GM21526 (cell line): ENCODE measurements around the gene STX16.

Experiments used
- ATAC-seq: cut with Tn5 transposase; IDR thresholded peaks from one replicate; pipeline ENCODE4 v1.9.1; 2021; ENCODE audit warnings: moderate library complexity; ENCODE audit not compliant: unreplicated experiment, low FRiP score

Gene STX16

DNA sequence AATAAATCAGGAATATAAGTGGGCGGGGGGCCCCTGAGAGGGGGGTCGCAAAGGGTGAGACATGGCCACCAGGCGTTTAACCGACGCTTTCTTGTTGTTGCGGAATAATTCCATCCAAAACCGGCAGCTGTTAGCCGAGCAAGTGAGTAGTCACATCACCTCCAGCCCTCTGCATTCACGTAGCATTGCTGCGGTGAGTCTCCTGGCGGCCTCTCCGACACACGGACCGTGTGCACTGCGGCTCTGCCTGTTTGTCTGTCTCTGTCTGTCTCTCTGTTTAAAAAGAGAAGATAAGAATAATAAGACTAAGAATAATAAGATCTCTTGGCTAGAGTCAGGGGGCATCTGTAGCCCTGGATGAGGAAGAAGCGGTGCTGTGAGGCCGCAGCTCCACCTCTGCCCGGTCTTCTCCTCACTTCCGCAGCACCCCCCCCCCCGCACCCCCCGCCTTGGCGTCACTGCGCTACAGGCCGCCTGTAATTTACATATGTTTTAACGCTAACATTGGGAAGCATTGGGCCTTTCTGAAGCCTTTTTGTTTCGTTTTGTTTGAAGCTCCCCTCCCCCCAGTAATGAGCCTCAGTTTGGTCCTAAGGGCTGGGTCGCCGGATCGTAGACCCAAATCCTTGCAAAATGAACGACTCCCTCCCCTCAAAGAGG, 993 bp downstream of the STX16 start:
- peak; percentile 49 for ATAC-seq

DNA sequence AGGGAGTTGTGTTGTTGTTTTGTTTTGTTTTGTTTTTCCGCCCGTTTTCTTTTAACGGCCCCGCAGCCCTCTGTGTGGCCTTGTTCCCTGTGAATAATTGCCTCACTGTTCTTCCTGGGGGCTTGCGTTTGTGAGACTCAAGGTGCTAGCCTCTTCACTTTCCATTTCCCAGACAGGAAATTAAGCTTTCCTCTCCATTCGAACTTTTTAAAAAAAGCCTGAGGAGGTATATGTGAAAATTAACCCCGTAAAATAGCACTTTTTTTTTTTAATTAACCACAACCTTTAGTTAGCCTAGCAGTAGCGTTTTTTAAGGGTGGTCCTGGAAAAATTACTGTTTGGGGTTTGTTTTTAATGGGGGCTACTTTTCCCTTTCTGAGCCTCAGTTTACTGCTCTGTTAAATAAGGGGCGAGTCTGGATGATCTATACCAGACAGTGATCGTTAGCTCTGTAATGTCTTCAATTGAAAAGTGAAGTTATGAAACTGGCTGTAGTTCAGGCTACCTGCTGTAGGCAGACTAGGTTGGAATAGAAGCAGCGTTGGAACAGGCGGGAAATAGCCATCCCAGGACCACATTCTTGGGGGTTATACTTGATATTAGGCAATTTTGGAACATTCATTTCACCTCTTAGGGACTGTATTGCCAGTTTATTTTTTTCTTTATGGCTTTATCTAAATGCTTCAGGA, 1.7 kb downstream of the STX16 start:
- peak; percentile 9 for ATAC-seq

DNA sequence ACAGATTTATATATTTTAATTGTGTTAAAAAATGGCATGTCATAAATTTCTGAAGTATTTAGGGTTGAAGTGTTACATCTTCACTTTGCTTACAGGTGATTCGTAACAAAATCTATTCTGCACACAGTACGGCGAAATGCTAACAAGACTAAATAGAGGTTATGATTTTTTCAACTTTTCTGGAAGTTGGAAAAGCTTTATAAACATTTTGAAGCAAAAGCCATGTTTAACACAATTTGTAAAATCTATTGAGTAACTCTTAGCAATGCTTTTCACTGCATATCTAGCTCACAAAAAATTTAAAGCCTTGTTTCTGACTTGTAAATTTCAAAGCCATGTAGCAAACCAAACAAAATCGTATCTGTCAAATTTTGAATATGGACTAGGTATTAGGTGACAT, 3.3 kb downstream of the STX16 start:
- no peak for ATAC-seq

DNA sequence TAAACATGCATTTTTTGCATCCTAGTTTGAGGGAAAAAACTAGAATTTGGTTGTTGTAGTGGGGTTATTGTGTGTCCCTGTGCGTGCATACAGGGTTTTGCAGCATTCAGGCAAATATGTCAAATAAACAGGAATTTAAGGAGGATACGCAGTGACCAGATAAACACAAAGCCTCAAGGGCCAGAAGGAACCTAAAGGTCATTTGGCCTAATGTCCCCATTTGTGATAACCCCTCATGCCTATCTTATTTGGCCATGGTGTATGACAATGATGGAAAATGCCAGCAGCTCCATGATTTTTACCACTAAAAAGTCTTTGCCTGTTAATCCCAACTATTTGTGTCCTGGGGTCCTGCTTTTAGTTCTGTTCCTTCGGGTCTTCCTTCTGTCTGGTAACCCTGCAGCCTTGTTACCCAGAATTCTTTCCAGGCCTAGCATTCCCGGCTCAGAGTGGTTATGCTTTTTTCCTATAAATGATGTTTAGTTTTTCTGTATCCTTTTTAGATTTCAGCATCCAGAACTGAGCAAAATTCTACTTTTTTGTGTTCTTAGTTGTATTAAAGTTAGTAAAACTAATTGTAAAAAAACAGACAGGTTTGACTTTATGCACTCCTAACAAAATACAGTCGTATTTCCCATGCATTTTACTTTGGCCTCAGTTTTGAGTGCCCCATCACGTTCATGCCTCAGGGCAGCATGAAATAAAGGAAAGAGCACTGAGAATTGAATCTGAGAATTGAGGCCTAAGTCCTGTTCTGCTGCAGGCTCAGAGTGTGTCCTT, 4.4 kb downstream of the STX16 start:
- ATAC-seq, result no peak

DNA sequence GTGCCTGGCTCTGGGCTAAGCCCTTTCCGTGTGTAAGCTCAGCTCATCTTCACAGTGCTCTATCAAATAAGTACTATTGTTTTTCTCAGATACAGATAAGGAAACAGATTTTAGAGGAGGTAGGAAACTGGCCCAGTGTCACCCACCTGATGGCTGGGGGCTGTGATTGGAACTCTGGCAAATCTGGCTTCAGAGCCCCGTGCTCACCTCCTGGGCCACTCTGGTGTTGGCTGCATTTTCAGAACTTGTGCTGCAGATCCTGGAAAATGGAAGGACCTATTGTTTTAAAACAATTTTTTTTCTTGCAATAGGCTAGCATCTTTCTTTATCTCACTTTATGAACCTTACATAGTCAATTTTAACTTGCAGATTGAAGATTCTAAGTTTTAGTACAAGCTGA, 5.7 kb downstream of the STX16 start:
- no peak for ATAC-seq

DNA sequence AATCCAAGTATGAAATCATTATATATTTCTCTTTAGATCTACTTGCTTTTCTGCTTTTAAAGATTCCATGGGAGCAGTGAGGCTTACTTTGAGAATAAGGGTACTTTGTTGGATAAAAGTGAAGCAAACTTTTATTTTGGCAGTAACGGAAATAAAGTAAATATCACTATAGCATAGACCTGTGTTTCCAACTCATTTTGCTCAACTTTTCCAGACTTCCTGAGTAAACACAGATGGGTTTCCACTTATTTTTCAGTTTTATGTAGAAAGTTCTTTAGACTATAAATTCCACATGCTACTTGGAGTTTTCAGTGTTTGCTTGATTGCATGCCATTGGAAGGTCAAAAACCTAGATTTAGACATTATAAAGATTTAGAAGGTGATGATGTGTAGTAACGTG, 6.2 kb downstream of the STX16 start:
- ATAC-seq, result no peak

DNA sequence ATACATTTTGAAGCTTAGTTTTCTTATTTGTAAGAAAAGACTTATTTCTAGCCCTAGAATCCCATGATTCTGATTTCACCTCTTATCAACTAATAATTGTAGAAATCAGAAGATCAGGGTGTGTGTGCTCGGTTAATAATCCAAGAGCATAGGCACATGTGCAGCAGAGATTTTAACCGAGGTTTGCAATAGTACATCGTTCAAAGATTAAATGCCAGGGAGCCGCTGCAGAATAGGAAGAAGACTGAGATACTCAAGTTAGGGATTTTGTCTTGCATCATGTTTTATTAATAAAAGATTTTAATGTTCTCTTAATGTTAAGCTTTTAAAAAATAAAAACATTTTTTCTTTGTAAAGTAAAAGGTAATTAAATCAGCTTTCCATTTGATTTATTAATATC, 6.9 kb downstream of the STX16 start:
- no peak for ATAC-seq

DNA sequence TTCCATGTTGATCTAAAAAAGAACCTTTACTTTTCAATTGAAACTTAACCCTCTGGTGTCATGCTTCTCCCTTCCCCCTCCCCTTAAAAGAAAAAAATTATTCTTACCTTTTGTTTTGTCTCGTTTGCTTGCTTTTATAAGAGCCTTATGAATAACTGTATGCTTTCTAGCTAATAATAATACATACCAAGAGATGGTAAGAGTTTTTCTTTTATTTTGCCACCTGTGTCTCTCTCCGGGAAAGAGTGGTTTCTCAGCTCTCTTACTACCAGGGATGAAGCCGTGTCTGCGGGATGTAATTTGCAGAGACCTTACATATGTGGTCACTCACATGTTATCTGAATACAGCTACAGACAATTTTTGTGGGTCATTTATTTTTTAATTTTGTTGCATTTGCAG, 7.7 kb downstream of the STX16 start:
- ATAC-seq, result no peak

DNA sequence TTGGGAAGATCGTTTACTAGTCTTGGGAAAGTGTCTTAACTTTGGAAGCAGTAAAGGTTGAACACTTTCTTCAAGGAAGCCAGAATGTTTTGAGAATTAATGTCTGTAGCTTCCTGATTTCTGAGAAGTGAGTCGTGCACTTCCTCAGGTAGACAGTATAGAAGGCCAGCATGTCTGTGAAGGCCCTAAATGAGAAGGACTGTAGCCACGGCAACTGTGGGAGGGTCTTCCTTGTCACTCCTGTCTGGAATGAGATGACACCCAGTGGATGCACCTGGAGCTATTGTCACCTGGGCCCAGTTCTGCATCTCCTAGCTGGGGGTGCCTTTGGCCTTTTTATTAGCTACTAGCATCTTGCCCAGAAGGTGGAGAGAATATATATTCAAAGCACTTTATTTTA, 8.8 kb downstream of the STX16 start:
- ATAC-seq, result no peak

DNA sequence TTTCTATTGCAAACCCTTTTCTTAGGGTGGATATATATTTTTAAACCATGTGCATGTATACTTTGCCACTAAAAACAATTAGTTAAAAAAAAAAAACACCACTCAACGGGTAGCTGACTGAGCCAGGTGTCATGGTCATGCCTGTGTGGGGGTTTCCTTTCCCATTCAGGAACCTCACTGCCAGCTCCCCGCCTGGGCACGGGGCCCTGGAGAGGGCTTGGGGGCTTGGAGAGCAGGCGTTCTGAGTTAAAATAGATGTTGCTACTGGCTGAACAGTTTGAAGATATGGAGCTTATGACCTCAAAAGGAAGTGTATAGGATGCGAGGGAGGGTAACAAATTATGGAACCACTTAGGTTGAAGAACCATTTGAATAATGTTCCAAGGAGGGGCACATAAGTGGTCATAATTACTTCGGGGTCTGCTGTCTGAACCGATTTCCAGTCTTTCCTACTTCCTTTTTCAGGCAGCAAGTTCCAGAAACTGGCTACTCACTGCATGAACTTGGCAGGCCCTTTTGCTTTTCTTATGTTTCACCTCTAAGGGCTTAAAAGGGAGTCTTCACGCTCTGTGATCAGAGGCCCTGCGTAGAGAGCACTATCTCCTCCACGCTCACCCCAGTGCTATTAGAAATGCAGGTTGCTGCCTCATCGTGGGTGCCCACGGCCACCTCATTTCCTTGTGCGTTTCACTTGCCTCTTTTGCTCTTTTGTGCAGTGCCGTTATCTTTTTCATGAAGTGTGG, 9.9 kb downstream of the STX16 start:
- no peak for ATAC-seq

DNA sequence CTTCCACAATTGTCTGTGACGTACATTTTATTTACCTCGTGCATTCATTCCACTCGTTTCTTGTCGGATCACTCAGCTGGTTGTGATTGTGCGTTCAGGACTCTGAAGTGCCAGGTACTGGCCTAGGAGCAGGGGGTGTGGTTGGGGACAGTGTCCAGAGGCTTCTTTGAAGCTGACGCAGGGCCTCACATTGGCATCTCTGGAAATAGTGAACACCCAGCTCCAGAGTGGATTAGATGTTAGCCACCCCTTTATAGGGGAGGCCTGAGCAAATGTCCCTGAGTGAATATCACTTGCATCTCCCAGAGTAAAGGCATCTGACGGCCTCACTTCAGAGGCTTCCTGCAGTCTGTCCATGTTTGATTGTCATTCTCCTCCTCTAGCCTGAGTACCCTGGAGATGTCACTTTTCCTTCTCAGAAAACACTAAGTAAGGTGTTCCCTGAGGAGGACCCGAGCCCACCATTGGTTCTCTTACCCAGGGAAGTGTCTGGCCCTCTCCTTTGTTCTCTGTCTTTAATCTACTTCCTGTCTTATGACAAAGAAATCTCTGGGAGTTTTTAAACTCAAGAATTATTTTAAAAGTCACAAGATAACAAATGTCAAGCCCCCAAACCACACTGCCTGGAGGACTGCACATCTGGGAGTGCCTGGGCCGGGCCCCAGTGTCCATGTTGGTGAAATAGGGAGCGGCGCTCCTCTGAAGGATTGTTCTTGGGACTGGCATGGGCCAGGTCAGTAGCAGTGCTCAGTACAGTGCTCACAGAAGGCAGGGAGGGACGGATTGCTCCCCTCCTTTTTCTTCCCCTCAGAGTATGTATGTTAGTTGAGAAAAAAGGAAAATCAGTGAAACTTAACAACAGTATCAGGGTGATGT, 10.8 kb downstream of the STX16 start:
- no peak for ATAC-seq

DNA sequence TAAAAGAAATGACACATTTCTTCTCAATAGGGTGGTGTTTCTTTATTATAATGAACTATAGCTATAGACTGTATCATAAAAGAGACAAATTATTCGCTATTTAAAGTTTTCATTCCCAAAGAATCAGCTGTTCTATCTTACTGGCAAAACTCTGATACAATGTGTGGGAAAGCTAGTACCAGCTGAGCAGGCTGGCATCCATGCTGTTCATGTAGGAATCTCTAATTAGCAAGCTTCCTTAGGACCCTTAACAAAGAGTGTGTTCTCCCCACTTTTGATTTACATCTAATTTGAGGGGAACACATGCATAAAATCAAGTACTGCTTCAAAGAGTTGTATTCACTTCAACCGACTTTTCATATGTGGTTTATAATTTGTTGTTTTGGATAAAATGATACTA, 13.2 kb downstream of the STX16 start:
- no peak for ATAC-seq

DNA sequence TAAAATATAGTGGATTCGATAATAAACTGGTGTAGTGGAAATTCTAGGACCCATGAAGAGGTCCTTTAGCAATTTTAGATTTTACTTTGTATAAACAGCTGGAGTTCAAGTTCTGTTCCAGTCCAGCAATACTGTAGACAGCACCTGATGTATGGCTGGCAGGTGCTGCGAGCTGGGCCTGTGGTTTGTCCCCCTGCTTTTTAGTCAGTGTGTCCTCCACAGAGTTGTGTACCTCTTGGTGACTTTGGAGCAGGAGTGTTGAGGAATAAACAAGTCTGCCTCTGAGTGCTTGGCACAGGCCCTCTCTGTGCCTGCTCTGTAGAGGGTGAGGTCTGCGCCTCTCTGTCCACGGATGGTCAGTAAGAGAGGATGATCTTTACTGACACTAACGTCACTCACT, 13.8 kb downstream of the STX16 start:
- ATAC-seq, result no peak

DNA sequence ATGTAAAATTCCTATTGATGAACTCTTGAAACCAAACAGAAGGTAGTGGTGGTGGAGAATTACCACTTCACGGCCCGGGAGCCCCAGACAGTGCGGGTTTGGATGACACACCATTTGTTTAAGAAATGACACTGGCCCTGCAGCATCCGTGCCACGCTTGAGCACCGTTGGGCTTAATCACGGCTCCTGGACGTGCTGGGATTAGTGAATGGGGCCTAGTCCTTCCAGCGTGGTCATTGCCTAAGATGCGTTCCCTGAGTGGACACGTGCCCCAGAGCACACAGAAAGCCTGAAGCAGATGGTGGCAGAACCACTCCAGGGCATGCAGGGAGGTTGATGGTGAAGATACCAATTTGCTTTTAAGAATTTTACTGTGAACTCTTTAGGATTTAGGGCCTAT, 14.5 kb downstream of the STX16 start:
- ATAC-seq, result no peak

DNA sequence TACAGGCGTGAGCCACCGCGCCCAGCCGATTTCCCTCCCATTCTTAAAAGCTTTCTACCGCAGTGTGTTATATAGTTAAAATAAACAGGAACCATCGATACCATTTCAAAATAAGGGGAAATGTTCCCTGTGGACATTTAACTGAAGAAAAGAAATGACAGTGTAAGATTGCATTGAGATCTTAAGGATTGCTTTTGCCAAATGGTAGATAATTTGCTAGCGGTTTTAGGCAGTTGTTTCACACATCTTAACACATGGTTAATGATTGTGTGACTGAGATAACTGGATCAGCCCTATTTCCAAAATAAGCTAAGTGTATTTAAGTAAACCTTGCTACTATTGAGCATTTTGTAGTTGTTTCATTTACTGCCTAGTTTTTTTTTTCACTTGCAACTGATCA, 15.6 kb downstream of the STX16 start:
- no peak for ATAC-seq

DNA sequence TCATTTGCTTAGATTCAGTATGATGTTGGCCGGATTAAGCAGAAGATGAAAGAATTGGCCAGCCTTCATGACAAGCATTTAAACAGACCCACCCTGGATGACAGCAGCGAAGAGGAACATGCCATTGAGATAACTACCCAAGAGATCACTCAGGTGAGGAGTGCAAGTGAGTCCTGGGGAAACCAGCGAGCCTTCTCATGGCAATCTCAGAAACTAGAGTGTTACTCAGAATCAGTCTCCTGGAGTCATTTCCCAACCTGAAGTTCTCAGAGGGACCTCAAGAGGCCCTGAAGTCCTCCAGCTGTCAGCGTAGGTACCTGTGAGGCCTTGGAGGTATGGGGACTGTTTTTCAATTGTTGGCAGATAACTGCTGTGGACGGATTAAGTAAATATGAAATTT, 16.9 kb downstream of the STX16 start:
- ATAC-seq, result no peak

DNA sequence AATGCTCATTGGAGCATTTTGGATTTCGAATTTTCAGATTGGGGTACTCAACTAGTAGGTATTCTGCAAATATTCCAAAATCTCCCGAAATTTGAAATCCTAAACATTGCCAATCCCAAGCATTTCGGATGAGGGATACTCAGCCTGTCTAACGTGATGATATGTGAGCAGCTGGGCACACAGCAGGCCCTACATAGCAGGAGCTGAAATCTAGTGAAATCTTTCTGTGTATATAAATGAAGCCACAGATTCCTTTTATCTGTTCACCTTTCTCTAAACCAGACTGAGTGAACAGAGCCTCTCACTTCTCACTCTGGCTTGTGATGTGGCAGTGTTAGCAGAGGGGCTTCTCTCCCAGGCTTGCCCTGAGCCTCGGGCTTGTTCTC, 17.8 kb downstream of the STX16 start:
- ATAC-seq, result no peak

DNA sequence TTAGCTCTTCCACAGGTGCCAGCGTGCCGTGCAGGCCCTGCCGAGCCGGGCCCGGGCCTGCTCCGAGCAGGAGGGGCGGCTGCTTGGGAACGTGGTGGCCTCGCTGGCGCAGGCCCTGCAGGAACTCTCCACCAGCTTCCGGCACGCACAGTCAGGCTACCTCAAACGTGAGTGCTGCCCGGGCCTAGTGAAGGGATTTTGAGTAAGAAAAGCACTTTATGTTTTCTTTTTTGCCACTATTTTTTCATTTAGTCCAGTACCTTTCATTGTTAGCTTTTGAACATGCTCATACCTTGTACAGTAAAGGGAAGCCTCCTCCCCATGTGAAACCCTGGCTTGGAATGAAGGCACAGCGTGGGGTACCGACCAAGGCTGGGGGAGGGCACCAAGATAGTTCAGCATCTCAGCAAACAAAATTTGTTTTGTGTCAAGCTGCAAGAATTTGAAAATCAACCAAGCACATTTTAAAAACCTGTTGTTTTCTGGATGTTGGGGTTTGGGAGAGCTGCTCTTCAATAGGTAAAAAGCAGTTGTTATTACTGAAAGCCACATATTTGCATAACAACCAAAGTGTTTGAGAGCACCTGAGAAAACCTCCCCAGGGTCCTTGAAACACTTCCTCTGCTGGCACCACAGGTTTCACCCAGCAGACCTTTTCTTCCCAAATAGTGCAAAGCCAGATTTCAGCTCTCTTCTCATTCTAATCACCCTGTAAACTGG, 18.4 kb downstream of the STX16 start:
- ATAC-seq, result no peak

DNA sequence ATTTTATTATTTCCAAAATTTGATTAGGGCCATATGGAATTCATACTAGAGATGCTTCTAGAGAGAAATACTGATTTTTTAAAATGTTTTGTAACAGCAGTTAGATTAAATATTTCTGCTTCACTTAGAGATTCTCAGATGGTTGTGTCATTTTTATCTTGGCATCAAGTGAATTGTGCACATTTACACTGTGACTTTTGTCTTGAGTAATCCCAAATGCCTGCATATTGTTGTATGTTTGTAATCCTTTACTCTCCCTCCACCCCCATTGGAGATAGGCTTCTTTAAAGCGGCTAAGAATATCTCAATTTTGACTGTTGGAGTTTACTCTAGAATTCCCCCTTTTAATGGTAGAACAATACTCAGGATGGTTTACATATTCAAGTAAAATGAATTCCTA, 19.0 kb downstream of the STX16 start:
- ATAC-seq, result no peak

DNA sequence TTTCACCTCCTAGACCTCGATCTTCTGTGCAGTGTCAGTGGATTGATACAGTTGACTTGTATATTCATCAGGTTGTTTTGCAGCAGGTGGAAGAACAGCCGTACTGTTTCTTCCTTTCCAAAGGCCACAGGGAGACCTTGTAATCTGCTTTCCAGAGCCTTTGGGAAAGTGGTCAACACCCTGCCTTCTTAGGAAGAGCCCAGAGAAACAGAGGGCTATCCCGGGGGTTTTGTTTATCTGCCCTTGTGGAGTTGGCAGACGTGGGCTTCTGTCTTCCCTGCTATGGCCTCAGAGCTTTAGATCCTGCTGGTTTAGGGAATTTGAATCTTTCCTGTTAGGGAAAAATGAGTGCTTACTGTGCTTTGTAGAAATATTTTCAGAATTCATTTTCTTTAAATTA, 19.6 kb downstream of the STX16 start:
- ATAC-seq, result no peak
